NCI-H510A treated with DMSO at 0.1 percent for 48 hours (cell line): ENCODE results near the gene AGER.
"Not testable (repeated sequence)": the region's sequence is repeated elsewhere in the genome, so short reads cannot be mapped to it uniquely, and the experiment has no call there.

Source experiments
- DNase-seq: peaks from one replicate; lab custom pipeline; 2025; lab: John Stamatoyannopoulos, UW

Gene AGER

GRCh38 chr6:32148289-32149091 lies 35.6 kb downstream of the AGER start:
- no peak for DNase-seq

DNA sequence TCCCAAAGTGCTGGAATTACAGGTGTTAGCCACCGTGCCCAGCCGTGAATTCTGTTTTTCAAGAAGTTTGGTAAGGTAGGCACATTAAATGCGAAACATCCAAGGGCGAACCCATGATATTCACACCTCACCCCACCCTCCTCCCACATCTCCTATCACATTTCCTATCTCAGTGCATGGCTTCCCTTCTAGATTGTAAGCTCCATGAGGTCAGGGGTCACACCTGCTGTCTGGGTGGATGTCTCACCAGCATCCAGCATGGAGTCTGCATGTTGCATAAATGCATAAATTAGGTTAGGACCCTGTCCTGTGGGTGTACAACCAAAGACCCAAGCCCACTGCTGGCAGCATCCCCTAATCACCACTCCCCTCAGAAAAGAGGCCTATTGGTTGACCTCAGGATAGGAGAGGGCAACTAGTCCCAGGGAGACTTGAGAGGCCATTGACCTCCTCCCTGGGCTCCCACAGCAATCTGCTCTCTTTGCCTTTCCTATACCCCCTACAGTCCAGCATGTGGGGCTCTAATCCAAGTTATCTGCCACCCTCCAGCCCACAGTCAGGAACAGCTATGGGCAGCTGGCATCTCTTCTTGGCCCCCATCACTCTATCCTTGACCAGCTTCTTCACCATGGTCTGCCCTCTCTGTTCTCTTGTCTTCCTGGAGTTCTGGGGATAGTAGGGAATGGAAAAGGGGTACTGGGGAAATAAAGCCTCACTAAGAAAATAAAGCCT lies 36.5 kb downstream of the AGER start:
- DNase-seq = no peak

GRCh38 chr6:32146687-32147086 lies 37.4 kb downstream of the AGER start:
- DNase-seq = no peak

DNA sequence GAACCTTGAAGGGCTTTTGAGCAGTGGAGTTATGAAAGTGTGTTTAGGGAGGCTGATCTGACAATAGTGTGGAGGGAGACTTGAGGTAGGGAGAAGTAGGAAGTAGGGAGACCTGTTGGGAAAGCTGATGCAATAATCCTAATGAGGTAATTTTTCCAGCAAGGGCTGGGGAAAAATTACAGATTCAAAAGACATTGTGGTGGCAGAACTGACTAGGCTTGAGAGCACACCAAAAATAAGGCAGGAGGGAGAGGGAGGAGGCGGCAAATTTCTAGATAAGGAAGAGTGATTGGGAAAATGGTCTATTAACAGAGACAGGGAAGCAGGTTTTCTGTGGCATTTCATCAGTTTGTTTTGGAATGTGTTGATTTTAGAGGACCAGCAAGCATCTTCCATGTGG lies 37.8 kb downstream of the AGER start:
- no peak for DNase-seq

DNA sequence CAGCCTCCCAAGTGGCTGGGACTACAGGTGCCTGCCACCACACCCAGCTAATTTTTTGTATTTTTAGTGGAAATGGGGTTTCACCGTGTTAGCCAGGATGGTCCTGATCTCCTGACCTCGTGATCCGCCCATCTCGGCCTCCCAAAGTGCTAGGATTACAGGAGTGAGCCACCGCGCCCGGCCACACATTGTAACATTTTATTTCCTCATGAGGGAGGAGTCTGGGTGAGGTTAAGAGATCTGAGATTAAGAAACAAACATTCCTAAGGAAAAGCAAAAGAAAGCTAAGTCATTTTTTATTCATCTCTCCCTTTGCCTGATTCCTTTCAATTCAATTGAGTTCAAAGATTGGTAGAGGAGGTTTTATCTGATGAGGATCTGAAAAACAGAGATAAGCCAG lies 39.8 kb downstream of the AGER start:
- not testable (repeated sequence) for DNase-seq

DNA sequence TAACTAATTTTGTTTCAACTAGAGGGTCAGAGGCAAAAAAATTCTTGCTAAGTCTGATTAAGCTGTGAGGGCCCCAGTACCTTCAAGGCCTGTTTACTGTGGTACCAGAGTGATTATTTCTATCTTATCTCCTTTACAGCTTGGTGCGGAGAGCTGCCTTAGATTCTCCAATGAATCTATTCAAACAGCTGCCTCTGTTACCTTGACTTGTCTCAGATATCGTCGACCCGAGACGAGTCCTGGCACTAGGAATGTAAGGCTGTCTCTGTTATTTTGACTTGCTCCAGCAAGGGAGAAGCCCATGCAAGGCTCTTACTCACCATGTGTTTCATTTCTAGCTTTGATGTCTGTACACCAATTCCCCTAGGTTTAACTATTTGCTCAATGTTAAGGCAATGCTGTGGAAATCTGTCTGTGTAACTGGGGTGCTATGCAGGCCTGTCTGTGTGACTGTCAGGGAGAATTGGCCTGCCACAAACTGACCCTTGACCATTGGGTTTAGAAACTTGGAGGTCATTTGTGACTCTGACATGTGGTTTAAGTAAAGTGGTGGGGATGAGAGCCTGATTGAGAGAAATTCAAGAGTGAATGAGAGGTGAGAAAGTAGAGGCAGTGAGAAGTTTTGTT lies 43.5 kb downstream of the AGER start:
- DNase-seq = no peak

- DNase-seq = no peak
These were observed 44.5 kb downstream of the AGER start for GRCh38 chr6:32139590-32139989.

GRCh38 chr6:32137454-32137853 lies 46.6 kb downstream of the AGER start:
- DNase-seq = no peak

DNA sequence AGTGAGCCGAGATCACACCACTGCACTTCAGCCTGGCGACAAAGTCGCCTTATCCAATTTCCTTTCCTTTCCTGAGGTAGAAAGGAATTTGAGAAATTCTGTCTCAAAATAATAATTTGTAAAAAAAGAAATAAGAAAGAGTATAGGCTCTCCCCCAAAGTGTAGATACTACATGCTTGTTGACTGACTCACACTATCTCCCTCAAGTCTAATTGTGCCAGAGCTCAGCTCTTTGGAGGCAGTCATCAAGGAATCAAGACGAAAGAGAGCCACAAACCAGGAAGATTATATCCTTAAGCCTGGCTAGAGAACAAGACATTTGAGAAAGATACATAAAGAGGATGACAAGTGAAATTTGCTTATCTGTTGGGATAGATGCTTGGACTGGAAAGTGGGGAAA lies 50.3 kb downstream of the AGER start:
- DNase-seq = no peak

- no peak for DNase-seq
These were observed 51.9 kb downstream of the AGER start for GRCh38 chr6:32132110-32132509.

GRCh38 chr6:32131439-32131948 lies 52.6 kb downstream of the AGER start:
- no peak for DNase-seq
